Upper lobe of left lung (tissue), 6 donors: Measurements from ENCODE around the gene PAPOLG. TPM values are rescaled to one million over a fixed set of nuclear protein-coding genes. Genes with fewer than 3 reads are reported as not detected.

ENCODE experiments used
- ATAC-seq, 2 donors: fragments of 200-7000 bp; cut with Tn5 transposase; one replicate each; pipeline ENCODE4 v1.9.1; 2022; ENCODE audit warnings: mild to moderate bottlenecking in 2 of 2, moderate library complexity in 2 of 2; ENCODE audit not compliant: low FRiP score in 2 of 2
- DNase-seq, 2 donors: peaks; one replicate each; pipeline ENCODE4 v3.0.0-alpha.2; 2019 to 2020
- H3K27ac ChIP-seq, 4 donors: fragments of 200-600 bp; sonication (generic); one replicate each; pipeline ENCODE4 v1.5.1; 2016 to 2019
- H3K27me3 ChIP-seq, 4 donors: fragments of 200-600 bp; sonication (generic); one replicate each; pipeline ENCODE4 v1.5.1; 2017 to 2019
- H3K36me3 ChIP-seq, 4 donors: fragments of 200-600 bp; sonication (generic); one replicate each; pipeline ENCODE4 v1.5.1; 2016 to 2019
- H3K4me1 ChIP-seq, 4 donors: fragments of 200-600 bp; sonication (generic); one replicate each; pipeline ENCODE4 v1.5.1; 2018 to 2019
- H3K4me3 ChIP-seq, 4 donors: fragments of 200-600 bp; sonication (generic); one replicate each; pipeline ENCODE4 v1.5.1; 2017 to 2019; ENCODE audit warnings: mild to moderate bottlenecking in 2 of 4, moderate library complexity in 1 of 4
- H3K9me3 ChIP-seq, 4 donors: fragments of 200-600 bp; sonication (generic); one replicate each; pipeline ENCODE4 v1.5.1; 2018 to 2019
- EP300 ChIP-seq, 4 donors: sonication (generic); formaldehyde crosslinking; IDR thresholded peaks; one replicate each; pipeline ENCODE4 v1.5.1; 2017; ENCODE audit warnings: antibody characterized with exemption in 4 of 4, control low read depth in 2 of 4
- POLR2A ChIP-seq, 4 donors: fragments of 450-650 bp; IDR thresholded peaks; one replicate each; pipeline ENCODE4 v1.5.1; 2016 to 2017; ENCODE audit warnings: antibody characterized with exemption in 4 of 4, mild to moderate bottlenecking in 2 of 4
- POLR2AphosphoS5 ChIP-seq, 2 donors: sonication (generic); formaldehyde crosslinking; IDR thresholded peaks; one replicate each; pipeline ENCODE4 v1.5.1; 2017; ENCODE audit warnings: antibody characterized with exemption in 2 of 2
- WGBS, 2 donors: methylation state at CpG; one replicate each; pipeline ENCODE4 v1.1.5; 2017 to 2018; 5-methylcytosine and 5-hydroxymethylcytosine counted together
- total RNA-seq, 6 donors: library from RNA; depleted of rRNA in 4 of 6; stranded (reverse); fragments of >200 nt in 4 of 6; gene quantifications; one replicate each; pipeline versions ENCODE4 v1.1.0 to v1.2.1, GENCODE V29; 2016 to 2021
- TF ChIP-seq, protein P1 (sequence below), 6 experiments: fragments of 450-650 bp in 4 of 6; fragments of 200-600 bp in 2 of 6; sonication (generic) in 2 of 6; IDR thresholded peaks; one replicate each; pipeline ENCODE4 v1.5.1; 2016 to 2019; ENCODE audit warnings: antibody characterized with exemption in 6 of 6
- donor health status: DM: no; HTN: no; CAD: no; lungs with moderate emphysema.
- donor health status: DM: no; HTN: yes; CAD: no; lungs with severe emphysema.

PAPOLG gene
- total RNA-seq, 6 donors from 2014 or later, result 9.6 to 23.0 (median 12.8) TPM

DNA sequence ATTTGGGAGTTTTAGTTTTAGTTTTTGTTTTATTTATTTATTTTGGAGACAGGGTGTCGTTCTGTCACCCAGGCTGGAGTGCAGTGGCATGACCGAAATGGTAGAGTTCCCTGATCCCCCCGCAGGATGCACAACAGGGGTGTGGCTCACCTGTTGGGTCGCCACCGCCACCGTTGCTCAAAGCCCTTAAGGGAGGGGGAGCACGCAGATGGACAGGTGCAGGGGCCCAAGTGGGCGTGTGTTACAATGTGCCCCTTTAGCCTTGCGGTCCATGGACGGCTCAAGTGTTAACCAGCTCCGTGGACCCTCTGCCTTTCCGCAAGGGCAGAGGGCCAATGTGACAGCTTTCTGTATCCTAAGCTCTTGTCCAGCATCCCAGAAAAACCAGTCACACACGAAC is 63.9 kb downstream of the PAPOLG start:
- Histone ChIP-seq H3K36me3 (no peaks in the 10 kb centered on the region), H3K4me3 (no peak overlapping the region), H3K27me3 (no peaks in the 10 kb centered on the region), H3K9me3 (no peaks in the 10 kb centered on the region), H3K4me1 (no peaks in the 10 kb centered on the region), H3K27ac (no peak overlapping the region)
- WGBS, 2 donors, result 86 to 91% methylated on average over 9 to 13 of the region's 13 CpGs
- no peak for TF ChIP-seq POLR2A (IDR thresholded peaks at IDR 0.05)
- no peak for TF ChIP-seq POLR2AphosphoS5 (IDR thresholded peaks at IDR 0.05)
- TF ChIP-seq EP300 (IDR thresholded peaks at IDR 0.05), result no peak
- TF ChIP-seq, protein P1, sequence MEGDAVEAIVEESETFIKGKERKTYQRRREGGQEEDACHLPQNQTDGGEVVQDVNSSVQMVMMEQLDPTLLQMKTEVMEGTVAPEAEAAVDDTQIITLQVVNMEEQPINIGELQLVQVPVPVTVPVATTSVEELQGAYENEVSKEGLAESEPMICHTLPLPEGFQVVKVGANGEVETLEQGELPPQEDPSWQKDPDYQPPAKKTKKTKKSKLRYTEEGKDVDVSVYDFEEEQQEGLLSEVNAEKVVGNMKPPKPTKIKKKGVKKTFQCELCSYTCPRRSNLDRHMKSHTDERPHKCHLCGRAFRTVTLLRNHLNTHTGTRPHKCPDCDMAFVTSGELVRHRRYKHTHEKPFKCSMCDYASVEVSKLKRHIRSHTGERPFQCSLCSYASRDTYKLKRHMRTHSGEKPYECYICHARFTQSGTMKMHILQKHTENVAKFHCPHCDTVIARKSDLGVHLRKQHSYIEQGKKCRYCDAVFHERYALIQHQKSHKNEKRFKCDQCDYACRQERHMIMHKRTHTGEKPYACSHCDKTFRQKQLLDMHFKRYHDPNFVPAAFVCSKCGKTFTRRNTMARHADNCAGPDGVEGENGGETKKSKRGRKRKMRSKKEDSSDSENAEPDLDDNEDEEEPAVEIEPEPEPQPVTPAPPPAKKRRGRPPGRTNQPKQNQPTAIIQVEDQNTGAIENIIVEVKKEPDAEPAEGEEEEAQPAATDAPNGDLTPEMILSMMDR (IDR thresholded peaks at IDR 0.05), result no peak
- ATAC-seq, result no peak
- DNase-seq, result peak in 1 of 2 donors; percentile 47

DNA sequence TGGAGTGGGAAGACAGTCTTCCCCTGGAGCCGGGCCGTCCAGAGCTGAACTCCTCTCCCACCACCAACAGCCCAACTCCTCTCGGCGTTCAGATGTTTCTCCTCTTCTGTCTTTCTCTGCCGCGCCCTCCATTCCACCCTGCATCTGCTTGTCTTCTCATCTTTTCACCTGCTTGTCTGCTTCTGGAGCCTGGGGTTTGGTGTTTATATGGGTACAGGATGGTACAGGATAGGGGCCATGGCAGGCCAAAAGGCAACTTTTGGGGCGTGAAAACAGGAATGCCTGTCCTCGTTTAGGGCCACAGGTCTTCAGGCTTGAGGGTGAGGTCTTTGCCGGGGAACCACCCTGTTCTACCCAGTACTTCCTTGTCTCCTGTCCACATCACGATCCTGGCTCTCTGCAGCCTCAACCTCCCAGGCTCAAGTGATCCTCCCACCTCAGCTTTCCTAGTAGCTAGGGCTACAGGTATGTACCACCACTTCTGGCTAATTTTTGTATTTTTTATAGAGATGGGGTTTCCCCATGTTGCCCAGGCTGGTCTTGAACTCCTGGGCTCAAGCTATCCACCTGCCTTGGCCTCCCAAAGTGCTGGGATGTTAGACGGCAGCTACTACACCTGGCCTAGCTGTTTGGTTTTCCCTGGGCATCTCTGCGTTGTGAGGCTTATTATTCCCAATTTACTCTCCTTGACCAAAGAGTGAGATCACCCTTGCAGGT is 64.5 kb downstream of the PAPOLG start:
- no peaks in the 10 kb centered on the region for H3K27me3 ChIP-seq
- ATAC-seq (no peak), DNase-seq (no peak)
- WGBS, 2 donors, result 91 to 93% methylated on average over 12 of the region's 12 CpGs
- H3K27ac ChIP-seq, result no peak overlapping the region
- H3K36me3 ChIP-seq, result no peaks in the 10 kb centered on the region
- TF ChIP-seq, protein P1 (IDR thresholded peaks at IDR 0.05), result no peak
- TF ChIP-seq EP300 (IDR thresholded peaks at IDR 0.05) (no peak), POLR2AphosphoS5 (IDR thresholded peaks at IDR 0.05) (no peak), POLR2A (IDR thresholded peaks at IDR 0.05) (no peak)
- no peak overlapping the region for H3K4me3 ChIP-seq
- H3K4me1 ChIP-seq, result no peaks in the 10 kb centered on the region
- no peaks in the 10 kb centered on the region for H3K9me3 ChIP-seq

DNA sequence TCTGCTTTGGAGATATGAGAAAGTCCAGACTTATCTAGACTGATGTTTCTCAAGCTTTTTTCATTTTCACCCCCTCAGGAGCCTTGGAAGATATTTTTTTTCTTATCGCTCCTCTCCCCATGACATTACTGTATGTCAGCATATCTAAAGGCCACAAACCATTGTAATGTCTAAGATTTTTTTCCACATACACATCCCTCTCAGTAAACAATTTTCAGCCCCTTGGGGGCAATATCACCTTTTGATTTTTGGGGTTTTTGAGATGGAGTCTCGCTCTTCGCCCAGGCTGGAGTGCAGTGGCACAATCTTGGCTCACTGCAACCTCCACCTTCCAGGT is 65.0 kb downstream of the PAPOLG start:
- ATAC-seq (no peak), DNase-seq (no peak)
- no peaks in the 10 kb centered on the region for H3K36me3 ChIP-seq
- H3K27me3 ChIP-seq, result no peaks in the 10 kb centered on the region
- 94 to 96% methylated on average over 3 of the region's 3 CpGs for WGBS, 2 donors
- H3K4me1 ChIP-seq, result no peaks in the 10 kb centered on the region
- H3K4me3 ChIP-seq, result no peak overlapping the region
- TF ChIP-seq EP300 (IDR thresholded peaks at IDR 0.05), result no peak
- TF ChIP-seq POLR2A (IDR thresholded peaks at IDR 0.05), result no peak
- TF ChIP-seq POLR2AphosphoS5 (IDR thresholded peaks at IDR 0.05), result no peak
- TF ChIP-seq, protein P1 (IDR thresholded peaks at IDR 0.05), result no peak
- H3K9me3 ChIP-seq, result no peaks in the 10 kb centered on the region
- no peak overlapping the region for H3K27ac ChIP-seq

DNA sequence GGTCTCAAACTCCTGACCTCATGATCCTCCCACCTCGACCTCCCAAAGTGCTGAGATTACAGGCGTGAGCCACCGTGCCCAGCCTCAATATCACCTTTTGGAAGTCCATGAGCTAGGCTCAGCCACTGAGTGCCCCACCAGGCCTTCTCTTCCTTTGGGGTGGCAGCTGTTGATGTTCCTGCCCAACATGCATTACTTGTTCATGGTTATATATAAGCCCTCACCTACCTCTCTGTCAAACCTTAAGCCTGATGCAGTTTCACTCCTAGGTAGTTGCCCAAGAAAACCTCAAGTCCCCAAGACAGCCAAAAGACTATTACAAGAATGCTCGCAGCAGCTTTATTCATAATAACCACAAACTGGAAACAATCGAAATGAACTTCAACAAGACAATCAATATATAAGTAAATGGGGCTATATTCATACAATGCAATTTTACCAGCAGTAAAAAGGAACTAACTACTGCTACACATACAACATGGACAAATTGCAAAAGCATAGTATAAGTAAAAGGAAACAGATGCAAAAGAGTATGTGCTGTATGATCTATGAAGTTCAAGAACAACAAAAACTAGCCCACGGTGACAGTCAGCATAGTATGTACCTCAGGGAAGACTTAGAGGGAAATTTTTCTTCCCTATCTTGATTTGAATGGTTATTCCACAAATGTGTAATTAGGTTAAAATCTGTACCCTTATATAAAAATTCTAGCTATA is 65.7 kb downstream of the PAPOLG start:
- Histone ChIP-seq H3K4me1 (no peaks in the 10 kb centered on the region), H3K9me3 (no peaks in the 10 kb centered on the region), H3K27me3 (no peaks in the 10 kb centered on the region), H3K27ac (no peak overlapping the region), H3K36me3 (no peaks in the 10 kb centered on the region), H3K4me3 (no peak overlapping the region)
- DNase-seq, result no peak
- TF ChIP-seq, protein P1 (IDR thresholded peaks at IDR 0.05), result no peak
- TF ChIP-seq EP300 (IDR thresholded peaks at IDR 0.05), result no peak
- TF ChIP-seq POLR2AphosphoS5 (IDR thresholded peaks at IDR 0.05), result no peak
- TF ChIP-seq POLR2A (IDR thresholded peaks at IDR 0.05), result no peak
- 78 to 79% methylated on average over 6 of the region's 6 CpGs for WGBS, 2 donors
- ATAC-seq, result no peak
